GM23338 (cell line): ENCODE results near the gene NDUFS6. TPM values are rescaled to one million over a fixed set of nuclear protein-coding genes. Genes with fewer than 3 reads are reported as not detected.

Source experiments
- ATAC-seq: fragments of 200-7000 bp; cut with Tn5 transposase; 3 replicates; pipeline ENCODE4 v1.9.1; 2020
- DNase-seq: peaks from one replicate; pipeline ENCODE4 v3.0.0-alpha.2; 2015; ENCODE audit warnings: low spot score
- H2AFZ ChIP-seq: fragments of 200-600 bp; sonication (generic); 2 replicates; pipeline ENCODE4 v1.8.0; 2016; ENCODE audit warnings: antibody characterized with exemption, mild to moderate bottlenecking, moderate library complexity
- H3F3A ChIP-seq: fragments of 200-600 bp; sonication (generic); replicated peaks from 2 replicates; pipeline ENCODE4 v1.8.0; 2017; ENCODE audit warnings: antibody characterized with exemption, mixed run types, low read depth
- H3K27ac ChIP-seq: fragments of 200-600 bp; sonication (generic); 2 replicates; pipeline ENCODE4 v1.6.1; 2016; ENCODE audit warnings: low read depth
- H3K27me3 ChIP-seq: fragments of 200-600 bp; sonication (generic); 2 replicates; pipeline ENCODE4 v1.8.0; 2016; ENCODE audit warnings: mild to moderate bottlenecking, mixed run types, moderate library complexity; ENCODE audit not compliant: insufficient read depth
- H3K36me3 ChIP-seq: fragments of 200-600 bp; sonication (generic); 2 replicates; pipeline ENCODE4 v1.8.0; 2016; ENCODE audit warnings: mild to moderate bottlenecking; ENCODE audit not compliant: insufficient read depth
- H3K4me1 ChIP-seq: fragments of 200-600 bp; sonication (generic); 2 replicates; pipeline ENCODE4 v1.8.0; 2016; ENCODE audit warnings: mild to moderate bottlenecking, moderate library complexity; ENCODE audit not compliant: insufficient read depth
- H3K4me2 ChIP-seq: fragments of 200-600 bp; sonication (generic); 2 replicates; pipeline ENCODE4 v1.7.1; 2017; ENCODE audit warnings: mixed run types
- H3K4me3 ChIP-seq: fragments of 200-600 bp; sonication (generic); 2 replicates; pipeline ENCODE4 v1.6.1; 2016; ENCODE audit warnings: mixed run types
- H3K79me2 ChIP-seq: fragments of 200-600 bp; sonication (generic); replicated peaks from 2 replicates; pipeline ENCODE4 v1.8.0; 2017; ENCODE audit warnings: mild to moderate bottlenecking; ENCODE audit not compliant: insufficient read depth
- H3K9me2 ChIP-seq: fragments of 200-600 bp; sonication (generic); 2 replicates; pipeline ENCODE4 v1.8.0; 2017; ENCODE audit not compliant: insufficient read depth
- H4K20me1 ChIP-seq: fragments of 200-600 bp; sonication (generic); replicated peaks from 2 replicates; pipeline ENCODE4 v1.8.0; 2017; ENCODE audit warnings: mild to moderate bottlenecking; ENCODE audit not compliant: insufficient read depth
- H3K27ac Mint-ChIP-seq: 2 replicates; pipeline ENCODE4 v1.8.0; 2020; ENCODE audit warnings: inconsistent platforms, mild to moderate bottlenecking, moderate library complexity, mixed read lengths
- H3K27me3 Mint-ChIP-seq: 3 replicates; pipeline ENCODE4 v1.8.0; 2022; ENCODE audit warnings: low read depth, mild to moderate bottlenecking, moderate library complexity, mixed read lengths, inconsistent platforms; ENCODE audit not compliant: insufficient read depth, poor library complexity
- H3K36me3 Mint-ChIP-seq: 3 replicates; pipeline ENCODE4 v1.8.0; 2021; ENCODE audit warnings: low read depth, mild to moderate bottlenecking, inconsistent platforms, moderate library complexity, mixed read lengths
- H3K4me1 Mint-ChIP-seq: 3 replicates; pipeline ENCODE4 v1.8.0; 2020; ENCODE audit warnings: mild to moderate bottlenecking, inconsistent platforms, mixed read lengths
- H3K4me3 Mint-ChIP-seq: 3 replicates; pipeline ENCODE4 v1.8.0; 2021; ENCODE audit warnings: moderate library complexity, mild to moderate bottlenecking, inconsistent platforms, mixed read lengths
- H3K9me3 Mint-ChIP-seq: 3 replicates; pipeline ENCODE4 v1.8.0; 2020; ENCODE audit warnings: moderate library complexity, mild to moderate bottlenecking, inconsistent platforms, mixed read lengths
- CREB1 ChIP-seq: fragments of 250-450 bp; sonication (Bioruptor Pico); IDR thresholded peaks from 2 replicates; pipeline ENCODE4 v1.5.0; 2020; ENCODE audit warnings: low read depth, mild to moderate bottlenecking, moderate library complexity
- EZH2phosphoT487 ChIP-seq: fragments of 200-600 bp; sonication (generic); IDR thresholded peaks from one replicate; pipeline ENCODE4 v1.8.1; 2018; ENCODE audit warnings: antibody characterized with exemption; ENCODE audit not compliant: unreplicated experiment
- JUNB ChIP-seq: IDR thresholded peaks from one replicate; pipeline ENCODE4 v1.6.1; 2016; ENCODE audit warnings: antibody characterized with exemption; ENCODE audit not compliant: unreplicated experiment
- NANOG ChIP-seq: IDR thresholded peaks from 2 replicates; pipeline ENCODE4 v1.6.1; 2016; ENCODE audit warnings: antibody characterized with exemption, borderline replicate concordance
- POLR2AphosphoS5 ChIP-seq: IDR thresholded peaks from 2 replicates; pipeline ENCODE4 v1.6.1; 2016; ENCODE audit warnings: antibody characterized with exemption, low read depth
- STAT1 ChIP-seq: IDR thresholded peaks from one replicate; pipeline ENCODE4 v1.6.1; 2016; ENCODE audit warnings: antibody characterized with exemption; ENCODE audit not compliant: unreplicated experiment
- ZNF114 ChIP-seq: fragments of 250-450 bp; sonication (Bioruptor Pico); IDR thresholded peaks from 2 replicates; pipeline ENCODE4 v1.5.0; 2020; ENCODE audit warnings: mild to moderate bottlenecking, moderate library complexity
- ZNF331 ChIP-seq: fragments of 250-450 bp; sonication (Bioruptor Pico); IDR thresholded peaks from 2 replicates; pipeline ENCODE4 v1.5.0; 2020; ENCODE audit warnings: low read depth, mild to moderate bottlenecking, moderate library complexity
- polyA plus RNA-seq: library from polyadenylated mRNA; unstranded; fragments of >200 nt; fragmentation: Nextera tagmentation; extraction: Ambion mirVana; gene quantifications from 2 replicates; pipeline ENCODE4 v1.2.1, GENCODE V29; 2016
- total RNA-seq: library from RNA; depleted of rRNA; stranded (reverse); fragments of >200 nt; shearing (Covaris generic); gene quantifications from 2 replicates; pipeline ENCODE4 v1.2.3, GENCODE V29; 2014
- TF ChIP-seq, protein P1 (sequence below), 2 experiments: fragments of 200-600 bp in 1 of 2; sonication (generic) in 1 of 2; conservative IDR thresholded peaks; 2 replicates each; pipeline versions ENCODE4 v1.5.1 to v1.6.1; 2016 to 2017; ENCODE audit warnings: antibody characterized with exemption in 2 of 2, low read depth in 2 of 2, mild to moderate bottlenecking in 2 of 2, moderate library complexity in 1 of 2
- TF ChIP-seq, protein P2 (sequence below): IDR thresholded peaks from 2 replicates; pipeline ENCODE4 v1.6.1; 2016; ENCODE audit warnings: antibody characterized with exemption
- TF ChIP-seq, protein P3 (sequence below): IDR thresholded peaks from one replicate; pipeline ENCODE4 v1.6.1; 2018; ENCODE audit warnings: antibody characterized with exemption; ENCODE audit not compliant: unreplicated experiment
- TF ChIP-seq, protein P4 (sequence below): fragments of 250-450 bp; sonication (Bioruptor Pico); IDR thresholded peaks from 2 replicates; pipeline ENCODE4 v1.5.0; 2020; ENCODE audit warnings: mild to moderate bottlenecking, moderate library complexity

The NDUFS6 gene
- total and polyA plus RNA-seq, 2 experiments from 2014 or later: 94.8 to 289 TPM

DNA sequence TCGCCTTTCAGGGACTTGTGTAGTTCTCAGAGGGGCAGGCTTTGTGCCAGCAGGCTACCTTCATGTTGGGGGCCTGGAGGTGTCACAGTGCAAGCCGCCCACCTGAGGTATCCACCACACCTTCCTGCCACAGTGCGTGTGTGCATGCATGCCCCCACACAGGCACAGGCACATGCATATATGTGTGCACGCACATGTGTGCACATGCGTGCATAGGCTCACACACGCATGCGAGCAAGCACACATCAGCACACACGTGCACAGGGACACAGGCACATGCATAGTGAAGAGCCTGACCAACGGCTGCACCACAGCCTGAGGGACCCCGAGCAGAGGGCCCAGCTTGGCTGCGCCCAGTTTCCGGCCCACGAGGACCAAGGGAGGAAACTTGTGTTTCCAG, 45.4 kb downstream of the NDUFS6 start (continued):
- TF ChIP-seq, protein P1, sequence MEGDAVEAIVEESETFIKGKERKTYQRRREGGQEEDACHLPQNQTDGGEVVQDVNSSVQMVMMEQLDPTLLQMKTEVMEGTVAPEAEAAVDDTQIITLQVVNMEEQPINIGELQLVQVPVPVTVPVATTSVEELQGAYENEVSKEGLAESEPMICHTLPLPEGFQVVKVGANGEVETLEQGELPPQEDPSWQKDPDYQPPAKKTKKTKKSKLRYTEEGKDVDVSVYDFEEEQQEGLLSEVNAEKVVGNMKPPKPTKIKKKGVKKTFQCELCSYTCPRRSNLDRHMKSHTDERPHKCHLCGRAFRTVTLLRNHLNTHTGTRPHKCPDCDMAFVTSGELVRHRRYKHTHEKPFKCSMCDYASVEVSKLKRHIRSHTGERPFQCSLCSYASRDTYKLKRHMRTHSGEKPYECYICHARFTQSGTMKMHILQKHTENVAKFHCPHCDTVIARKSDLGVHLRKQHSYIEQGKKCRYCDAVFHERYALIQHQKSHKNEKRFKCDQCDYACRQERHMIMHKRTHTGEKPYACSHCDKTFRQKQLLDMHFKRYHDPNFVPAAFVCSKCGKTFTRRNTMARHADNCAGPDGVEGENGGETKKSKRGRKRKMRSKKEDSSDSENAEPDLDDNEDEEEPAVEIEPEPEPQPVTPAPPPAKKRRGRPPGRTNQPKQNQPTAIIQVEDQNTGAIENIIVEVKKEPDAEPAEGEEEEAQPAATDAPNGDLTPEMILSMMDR (conservative IDR thresholded peaks at IDR 0.05; ENCODE audit: low read depth in 2 of 2): no peak
- TF ChIP-seq, protein P2, sequence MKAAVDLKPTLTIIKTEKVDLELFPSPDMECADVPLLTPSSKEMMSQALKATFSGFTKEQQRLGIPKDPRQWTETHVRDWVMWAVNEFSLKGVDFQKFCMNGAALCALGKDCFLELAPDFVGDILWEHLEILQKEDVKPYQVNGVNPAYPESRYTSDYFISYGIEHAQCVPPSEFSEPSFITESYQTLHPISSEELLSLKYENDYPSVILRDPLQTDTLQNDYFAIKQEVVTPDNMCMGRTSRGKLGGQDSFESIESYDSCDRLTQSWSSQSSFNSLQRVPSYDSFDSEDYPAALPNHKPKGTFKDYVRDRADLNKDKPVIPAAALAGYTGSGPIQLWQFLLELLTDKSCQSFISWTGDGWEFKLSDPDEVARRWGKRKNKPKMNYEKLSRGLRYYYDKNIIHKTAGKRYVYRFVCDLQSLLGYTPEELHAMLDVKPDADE: no peak
- TF ChIP-seq POLR2AphosphoS5: no peak
- no peak for TF ChIP-seq JUNB
- no peak for TF ChIP-seq STAT1
- TF ChIP-seq CREB1 (CRISPR knock-in tag): no peak

DNA sequence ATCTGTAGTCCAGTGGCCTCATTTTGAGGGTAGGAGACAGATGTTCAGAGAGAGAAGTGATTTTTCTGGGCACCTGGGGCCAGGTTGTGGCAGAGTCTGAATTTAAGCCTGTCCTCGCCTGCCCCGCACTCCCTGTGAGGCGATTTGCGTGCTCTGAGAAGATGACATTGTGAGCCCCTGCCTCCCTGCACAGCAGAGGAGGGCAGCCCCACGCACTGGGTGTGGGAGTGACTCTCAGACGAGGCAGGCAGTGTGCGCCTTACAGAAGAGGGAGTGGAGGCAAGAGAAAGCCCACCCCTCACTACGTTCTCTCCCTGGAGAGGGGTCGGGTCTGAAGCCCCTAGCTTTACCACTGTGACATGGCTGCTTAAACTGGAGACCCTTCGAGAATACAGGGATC, 45.8 kb downstream of the NDUFS6 start:
- Histone ChIP-seq H3K4me1 (no peaks in the 10 kb centered on the region; the same call in 1 of the 2 replicates), H3K79me2 (no peaks in the 10 kb centered on the region), H3K9me2 (0 out of 2 replicates have a peak, but pooled peaks cover 3% of the 10 kb centered on the region), H3K36me3 (no peaks in the 10 kb centered on the region), H4K20me1 (no peaks in the 10 kb centered on the region), H2AFZ (no peak overlapping the region), H3F3A (no peaks in the 10 kb centered on the region), H3K4me2 (no peak overlapping the region), H3K27me3 (peaks cover 33% of the 10 kb centered on the region), H3K27ac (no peak overlapping the region), H3K4me3 (no peak overlapping the region)
- H3K4me3 Mint-ChIP-seq: no peak overlapping the region
- H3K36me3 Mint-ChIP-seq: no peaks in the 10 kb centered on the region
- DNase-seq (no peak), ATAC-seq (no peak)
- H3K9me3 Mint-ChIP-seq: no peaks in the 10 kb centered on the region
- peaks cover 48% of the 10 kb centered on the region for H3K27me3 Mint-ChIP-seq
- peaks cover 20% of the 10 kb centered on the region for H3K4me1 Mint-ChIP-seq
- H3K27ac Mint-ChIP-seq: no peak overlapping the region
- no peak for TF ChIP-seq CREB1 (CRISPR knock-in tag)
- TF ChIP-seq, protein P2: no peak
- TF ChIP-seq ZNF331 (CRISPR knock-in tag): no peak
- TF ChIP-seq JUNB: no peak
- TF ChIP-seq, protein P3, sequence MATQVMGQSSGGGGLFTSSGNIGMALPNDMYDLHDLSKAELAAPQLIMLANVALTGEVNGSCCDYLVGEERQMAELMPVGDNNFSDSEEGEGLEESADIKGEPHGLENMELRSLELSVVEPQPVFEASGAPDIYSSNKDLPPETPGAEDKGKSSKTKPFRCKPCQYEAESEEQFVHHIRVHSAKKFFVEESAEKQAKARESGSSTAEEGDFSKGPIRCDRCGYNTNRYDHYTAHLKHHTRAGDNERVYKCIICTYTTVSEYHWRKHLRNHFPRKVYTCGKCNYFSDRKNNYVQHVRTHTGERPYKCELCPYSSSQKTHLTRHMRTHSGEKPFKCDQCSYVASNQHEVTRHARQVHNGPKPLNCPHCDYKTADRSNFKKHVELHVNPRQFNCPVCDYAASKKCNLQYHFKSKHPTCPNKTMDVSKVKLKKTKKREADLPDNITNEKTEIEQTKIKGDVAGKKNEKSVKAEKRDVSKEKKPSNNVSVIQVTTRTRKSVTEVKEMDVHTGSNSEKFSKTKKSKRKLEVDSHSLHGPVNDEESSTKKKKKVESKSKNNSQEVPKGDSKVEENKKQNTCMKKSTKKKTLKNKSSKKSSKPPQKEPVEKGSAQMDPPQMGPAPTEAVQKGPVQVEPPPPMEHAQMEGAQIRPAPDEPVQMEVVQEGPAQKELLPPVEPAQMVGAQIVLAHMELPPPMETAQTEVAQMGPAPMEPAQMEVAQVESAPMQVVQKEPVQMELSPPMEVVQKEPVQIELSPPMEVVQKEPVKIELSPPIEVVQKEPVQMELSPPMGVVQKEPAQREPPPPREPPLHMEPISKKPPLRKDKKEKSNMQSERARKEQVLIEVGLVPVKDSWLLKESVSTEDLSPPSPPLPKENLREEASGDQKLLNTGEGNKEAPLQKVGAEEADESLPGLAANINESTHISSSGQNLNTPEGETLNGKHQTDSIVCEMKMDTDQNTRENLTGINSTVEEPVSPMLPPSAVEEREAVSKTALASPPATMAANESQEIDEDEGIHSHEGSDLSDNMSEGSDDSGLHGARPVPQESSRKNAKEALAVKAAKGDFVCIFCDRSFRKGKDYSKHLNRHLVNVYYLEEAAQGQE: no peak
- TF ChIP-seq, protein P4, sequence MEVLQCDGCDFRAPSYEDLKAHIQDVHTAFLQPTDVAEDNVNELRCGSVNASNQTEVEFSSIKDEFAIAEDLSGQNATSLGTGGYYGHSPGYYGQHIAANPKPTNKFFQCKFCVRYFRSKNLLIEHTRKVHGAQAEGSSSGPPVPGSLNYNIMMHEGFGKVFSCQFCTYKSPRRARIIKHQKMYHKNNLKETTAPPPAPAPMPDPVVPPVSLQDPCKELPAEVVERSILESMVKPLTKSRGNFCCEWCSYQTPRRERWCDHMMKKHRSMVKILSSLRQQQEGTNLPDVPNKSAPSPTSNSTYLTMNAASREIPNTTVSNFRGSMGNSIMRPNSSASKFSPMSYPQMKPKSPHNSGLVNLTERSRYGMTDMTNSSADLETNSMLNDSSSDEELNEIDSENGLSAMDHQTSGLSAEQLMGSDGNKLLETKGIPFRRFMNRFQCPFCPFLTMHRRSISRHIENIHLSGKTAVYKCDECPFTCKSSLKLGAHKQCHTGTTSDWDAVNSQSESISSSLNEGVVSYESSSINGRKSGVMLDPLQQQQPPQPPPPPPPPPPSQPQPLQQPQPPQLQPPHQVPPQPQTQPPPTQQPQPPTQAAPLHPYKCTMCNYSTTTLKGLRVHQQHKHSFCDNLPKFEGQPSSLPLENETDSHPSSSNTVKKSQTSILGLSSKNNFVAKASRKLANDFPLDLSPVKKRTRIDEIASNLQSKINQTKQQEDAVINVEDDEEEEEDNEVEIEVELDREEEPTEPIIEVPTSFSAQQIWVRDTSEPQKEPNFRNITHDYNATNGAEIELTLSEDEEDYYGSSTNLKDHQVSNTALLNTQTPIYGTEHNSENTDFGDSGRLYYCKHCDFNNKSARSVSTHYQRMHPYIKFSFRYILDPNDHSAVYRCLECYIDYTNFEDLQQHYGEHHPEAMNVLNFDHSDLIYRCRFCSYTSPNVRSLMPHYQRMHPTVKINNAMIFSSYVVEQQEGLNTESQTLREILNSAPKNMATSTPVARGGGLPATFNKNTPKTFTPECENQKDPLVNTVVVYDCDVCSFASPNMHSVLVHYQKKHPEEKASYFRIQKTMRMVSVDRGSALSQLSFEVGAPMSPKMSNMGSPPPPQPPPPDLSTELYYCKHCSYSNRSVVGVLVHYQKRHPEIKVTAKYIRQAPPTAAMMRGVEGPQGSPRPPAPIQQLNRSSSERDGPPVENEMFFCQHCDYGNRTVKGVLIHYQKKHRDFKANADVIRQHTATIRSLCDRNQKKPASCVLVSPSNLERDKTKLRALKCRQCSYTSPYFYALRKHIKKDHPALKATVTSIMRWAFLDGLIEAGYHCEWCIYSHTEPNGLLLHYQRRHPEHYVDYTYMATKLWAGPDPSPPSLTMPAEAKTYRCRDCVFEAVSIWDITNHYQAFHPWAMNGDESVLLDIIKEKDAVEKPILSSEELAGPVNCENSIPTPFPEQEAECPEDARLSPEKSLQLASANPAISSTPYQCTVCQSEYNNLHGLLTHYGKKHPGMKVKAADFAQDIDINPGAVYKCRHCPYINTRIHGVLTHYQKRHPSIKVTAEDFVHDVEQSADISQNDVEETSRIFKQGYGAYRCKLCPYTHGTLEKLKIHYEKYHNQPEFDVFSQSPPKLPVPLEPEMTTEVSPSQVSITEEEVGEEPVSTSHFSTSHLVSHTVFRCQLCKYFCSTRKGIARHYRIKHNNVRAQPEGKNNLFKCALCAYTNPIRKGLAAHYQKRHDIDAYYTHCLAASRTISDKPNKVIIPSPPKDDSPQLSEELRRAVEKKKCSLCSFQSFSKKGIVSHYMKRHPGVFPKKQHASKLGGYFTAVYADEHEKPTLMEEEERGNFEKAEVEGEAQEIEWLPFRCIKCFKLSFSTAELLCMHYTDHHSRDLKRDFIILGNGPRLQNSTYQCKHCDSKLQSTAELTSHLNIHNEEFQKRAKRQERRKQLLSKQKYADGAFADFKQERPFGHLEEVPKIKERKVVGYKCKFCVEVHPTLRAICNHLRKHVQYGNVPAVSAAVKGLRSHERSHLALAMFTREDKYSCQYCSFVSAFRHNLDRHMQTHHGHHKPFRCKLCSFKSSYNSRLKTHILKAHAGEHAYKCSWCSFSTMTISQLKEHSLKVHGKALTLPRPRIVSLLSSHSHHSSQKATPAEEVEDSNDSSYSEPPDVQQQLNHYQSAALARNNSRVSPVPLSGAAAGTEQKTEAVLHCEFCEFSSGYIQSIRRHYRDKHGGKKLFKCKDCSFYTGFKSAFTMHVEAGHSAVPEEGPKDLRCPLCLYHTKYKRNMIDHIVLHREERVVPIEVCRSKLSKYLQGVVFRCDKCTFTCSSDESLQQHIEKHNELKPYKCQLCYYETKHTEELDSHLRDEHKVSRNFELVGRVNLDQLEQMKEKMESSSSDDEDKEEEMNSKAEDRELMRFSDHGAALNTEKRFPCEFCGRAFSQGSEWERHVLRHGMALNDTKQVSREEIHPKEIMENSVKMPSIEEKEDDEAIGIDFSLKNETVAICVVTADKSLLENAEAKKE (CRISPR knock-in tag): no peak
- TF ChIP-seq EZH2phosphoT487: no peak
- TF ChIP-seq NANOG: no peak
- TF ChIP-seq ZNF114: no peak
